Right lobe of liver (tissue), 4 donors: ENCODE data around the gene TMEM131L.

Experiments used
- POLR2A ChIP-seq: fragments of 450-650 bp; IDR thresholded peaks from one replicate; pipeline ENCODE4 v1.6.1; 2017; ENCODE audit warnings: antibody characterized with exemption, mild to moderate bottlenecking
- TF ChIP-seq, protein P1 (sequence below), 4 donors: fragments of 200-600 bp in 3 of 4; fragments of 450-650 bp in 1 of 4; IDR thresholded peaks; one replicate each; pipeline versions ENCODE4 v1.5.1 to v1.8.0; 2016 to 2022; ENCODE audit warnings: antibody characterized with exemption in 4 of 4, mild to moderate bottlenecking in 2 of 4
- donor health status: DM: no; HTN: no; CAD: no.
- donor health status: DM: no; HTN: no; CAD: no.
- donor health status: DM: no; HTN: yes; CAD: no.

- TF ChIP-seq, protein P1, sequence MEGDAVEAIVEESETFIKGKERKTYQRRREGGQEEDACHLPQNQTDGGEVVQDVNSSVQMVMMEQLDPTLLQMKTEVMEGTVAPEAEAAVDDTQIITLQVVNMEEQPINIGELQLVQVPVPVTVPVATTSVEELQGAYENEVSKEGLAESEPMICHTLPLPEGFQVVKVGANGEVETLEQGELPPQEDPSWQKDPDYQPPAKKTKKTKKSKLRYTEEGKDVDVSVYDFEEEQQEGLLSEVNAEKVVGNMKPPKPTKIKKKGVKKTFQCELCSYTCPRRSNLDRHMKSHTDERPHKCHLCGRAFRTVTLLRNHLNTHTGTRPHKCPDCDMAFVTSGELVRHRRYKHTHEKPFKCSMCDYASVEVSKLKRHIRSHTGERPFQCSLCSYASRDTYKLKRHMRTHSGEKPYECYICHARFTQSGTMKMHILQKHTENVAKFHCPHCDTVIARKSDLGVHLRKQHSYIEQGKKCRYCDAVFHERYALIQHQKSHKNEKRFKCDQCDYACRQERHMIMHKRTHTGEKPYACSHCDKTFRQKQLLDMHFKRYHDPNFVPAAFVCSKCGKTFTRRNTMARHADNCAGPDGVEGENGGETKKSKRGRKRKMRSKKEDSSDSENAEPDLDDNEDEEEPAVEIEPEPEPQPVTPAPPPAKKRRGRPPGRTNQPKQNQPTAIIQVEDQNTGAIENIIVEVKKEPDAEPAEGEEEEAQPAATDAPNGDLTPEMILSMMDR (IDR thresholded peaks at IDR 0.05), result no peak
- no peak for TF ChIP-seq POLR2A
Observed at GRCh38 chr4:153532636-153533035, 66.5 kb downstream of the TMEM131L start.
